Prostate gland (tissue), 2 donors: ENCODE results near the gene RBM20. TPM values are rescaled to one million over a fixed set of nuclear protein-coding genes. Genes with fewer than 3 reads are reported as not detected.

ENCODE experiments used
- DNase-seq: peaks from one replicate; pipeline ENCODE4 v3.0.0-alpha.2; 2019; ENCODE audit warnings: low spot score
- H3K27ac ChIP-seq, 2 donors: fragments of 200-600 bp; sonication (generic); 2 replicates each; pipeline ENCODE4 v1.5.1; 2017 to 2019
- H3K27me3 ChIP-seq: fragments of 200-600 bp; sonication (generic); replicated peaks from 2 replicates; pipeline ENCODE4 v1.5.1; 2019; ENCODE audit not compliant: insufficient read depth
- H3K36me3 ChIP-seq, 2 donors: fragments of 200-600 bp; sonication (generic); 1 replicate in 1 of 2; 2 replicates in 1 of 2; pipeline versions ENCODE4 v1.5.1 to v1.8.1; 2017 to 2019
- H3K4me1 ChIP-seq: fragments of 200-600 bp; sonication (generic); replicated peaks from 2 replicates; pipeline ENCODE4 v1.5.1; 2019
- H3K4me3 ChIP-seq, 2 donors: fragments of 200-600 bp; sonication (generic); 2 replicates each; pipeline ENCODE4 v1.5.1; 2017 to 2019
- H3K9me3 ChIP-seq: fragments of 200-600 bp; sonication (generic); 2 replicates; pipeline ENCODE4 v1.5.1; 2017
- CTCF ChIP-seq, 4 experiments: fragments of 200-600 bp in 2 of 4; fragments of 450-650 bp in 2 of 4; sonication (generic) in 2 of 4; IDR thresholded peaks; 1 replicate in 3 of 4; 2 replicates in 1 of 4; pipeline ENCODE4 v1.5.1; 2016 to 2019; ENCODE audit warnings: antibody characterized with exemption in 4 of 4, mild to moderate bottlenecking in 2 of 4, moderate library complexity in 2 of 4
- POLR2A ChIP-seq: fragments of 450-650 bp; IDR thresholded peaks from one replicate; pipeline ENCODE4 v1.6.1; 2016; ENCODE audit warnings: antibody characterized with exemption, mild to moderate bottlenecking
- POLR2AphosphoS5 ChIP-seq: sonication (generic); formaldehyde crosslinking; IDR thresholded peaks from one replicate; pipeline ENCODE4 v1.6.1; 2017; ENCODE audit warnings: antibody characterized with exemption
- WGBS: methylation state at CpG from one replicate; pipeline ENCODE4 v1.1.5; 2018; 5-methylcytosine and 5-hydroxymethylcytosine counted together
- intact Hi-C: fragments of 100-400 bp; cut with DNase I; formaldehyde crosslinking; loops from one replicate; pipeline ENCODE4 v1.14.2; 2022
- total RNA-seq, 2 donors: library from RNA; depleted of rRNA; stranded (reverse); fragments of >200 nt; gene quantifications; one replicate each; pipeline ENCODE4 v1.1.0, GENCODE V29; 2016

Gene RBM20
- total RNA-seq, 2 donors from 2014 or later, result 0.41 to 2.8 TPM

GRCh38 chr10:110792476-110793125 is 148.5 kb downstream of the RBM20 start:
- no peaks in the 10 kb centered on the region for H3K9me3 ChIP-seq
- H3K27ac ChIP-seq, result peak overlapping the region; percentile 31 to 52
- no peaks in the 10 kb centered on the region for H3K4me1 ChIP-seq
- H3K27me3 ChIP-seq, result no peaks in the 10 kb centered on the region
- no peaks in the 10 kb centered on the region for H3K36me3 ChIP-seq
- TF ChIP-seq CTCF (IDR thresholded peaks at IDR 0.05) (no peak), POLR2A (no peak), POLR2AphosphoS5 (no peak)
- 76% methylated on average over 3 of the region's 3 CpGs for WGBS
- DNase-seq, result no peak
- intact Hi-C loops, result no loop called here
- H3K4me3 ChIP-seq, result no peak overlapping the region

- no peaks in the 10 kb centered on the region for H3K4me1 ChIP-seq
- intact Hi-C loops, result no loop called here
- H3K27me3 ChIP-seq, result no peaks in the 10 kb centered on the region
- DNase-seq, result no peak
- H3K9me3 ChIP-seq, result no peaks in the 10 kb centered on the region
- H3K4me3 ChIP-seq, result no peak overlapping the region
- TF ChIP-seq CTCF (IDR thresholded peaks at IDR 0.05), result no peak
- TF ChIP-seq POLR2A, result no peak
- no peak for TF ChIP-seq POLR2AphosphoS5
- 45% methylated on average over 9 of the region's 9 CpGs for WGBS
- H3K36me3 ChIP-seq, result no peaks in the 10 kb centered on the region
- H3K27ac ChIP-seq, result peak overlapping the region; percentile 31 to 52
Measured at GRCh38 chr10:110793128-110793812, 149.1 kb downstream of the RBM20 start.

- intact Hi-C loops, result no loop called here
- Histone ChIP-seq H3K4me3 (no peak overlapping the region), H3K27ac (peak overlapping the region; percentile 12 to 52), H3K4me1 (no peaks in the 10 kb centered on the region), H3K36me3 (no peaks in the 10 kb centered on the region), H3K27me3 (no peaks in the 10 kb centered on the region), H3K9me3 (no peaks in the 10 kb centered on the region)
- TF ChIP-seq CTCF (IDR thresholded peaks at IDR 0.05) (no peak), POLR2AphosphoS5 (no peak)
- no peak for DNase-seq
- 69% methylated on average over 6 of the region's 6 CpGs for WGBS
Measured at GRCh38 chr10:110793886-110794285, 149.8 kb downstream of the RBM20 start.

- Histone ChIP-seq H3K4me1 (no peaks in the 10 kb centered on the region), H3K27ac (peak overlapping the region in 1 of 2 donors; percentile 52), H3K4me3 (no peak overlapping the region), H3K27me3 (no peaks in the 10 kb centered on the region), H3K9me3 (no peaks in the 10 kb centered on the region), H3K36me3 (no peaks in the 10 kb centered on the region)
- WGBS, result 59% methylated on average over 4 of the region's 4 CpGs
- no peak for DNase-seq
- intact Hi-C loops, result no loop called here
- no peak for TF ChIP-seq POLR2AphosphoS5
- no peak for TF ChIP-seq POLR2A
- no peak for TF ChIP-seq CTCF (IDR thresholded peaks at IDR 0.05)
Measured at GRCh38 chr10:110794808-110795207, 150.7 kb downstream of the RBM20 start.

- TF ChIP-seq POLR2A (no peak), POLR2AphosphoS5 (no peak), CTCF (IDR thresholded peaks at IDR 0.05) (no peak)
- Histone ChIP-seq H3K4me1 (no peaks in the 10 kb centered on the region), H3K9me3 (no peaks in the 10 kb centered on the region), H3K4me3 (no peak overlapping the region), H3K36me3 (no peaks in the 10 kb centered on the region), H3K27ac (no peak overlapping the region), H3K27me3 (no peaks in the 10 kb centered on the region)
- 73% methylated on average over 10 of the region's 10 CpGs for WGBS
- DNase-seq, result no peak
- intact Hi-C loops, result no loop called here
Measured at GRCh38 chr10:110797416-110797815, 153.3 kb downstream of the RBM20 start.
